ENCODE measurements around the gene CLRN1.

CLRN1 gene

GRCh38 chr3:150917951-150918350, 54.6 kb downstream of the CLRN1 start:
- no peak for DNase-seq

- no peak for DNase-seq
These were observed 59.2 kb downstream of the CLRN1 start for GRCh38 chr3:150913133-150913922.

- DNase-seq: no peak
These were observed 60.0 kb downstream of the CLRN1 start for GRCh38 chr3:150912501-150912900.

- no peak for DNase-seq
These were observed 60.8 kb downstream of the CLRN1 start for GRCh38 chr3:150911771-150912170.

- DNase-seq: no peak
These were observed 66.1 kb downstream of the CLRN1 start for GRCh38 chr3:150906461-150906860.

GRCh38 chr3:150905746-150906145, 66.8 kb downstream of the CLRN1 start:
- DNase-seq: no peak

- DNase-seq: no peak
These were observed 67.2 kb downstream of the CLRN1 start, which contains the start of gene MINDY4B for GRCh38 chr3:150905339-150905738. Gene MINDY4B, minus strand, starts transcription at chr3:150905439. Its CDS starts 0 bp downstream, at chr3:150905439.

- DNase-seq: no peak
These were observed 69.5 kb downstream of the CLRN1 start for GRCh38 chr3:150902988-150903387.

- no peak for DNase-seq
These were observed 70.7 kb downstream of the CLRN1 start for GRCh38 chr3:150901793-150902192.

- no peak for DNase-seq
These were observed 73.4 kb downstream of the CLRN1 start for GRCh38 chr3:150899141-150899540.

GRCh38 chr3:150898046-150898754, 74.3 kb downstream of the CLRN1 start:
- DNase-seq: no peak

GRCh38 chr3:150897592-150897991, 74.9 kb downstream of the CLRN1 start:
- DNase-seq: no peak

GRCh38 chr3:150890831-150891230, 81.7 kb downstream of the CLRN1 start:
- no peak for DNase-seq

- no peak for DNase-seq
These were observed 82.2 kb downstream of the CLRN1 start for GRCh38 chr3:150890295-150890694.

GRCh38 chr3:150889106-150889505, 83.4 kb downstream of the CLRN1 start:
- no peak for DNase-seq

- DNase-seq: no peak
These were observed 85.5 kb downstream of the CLRN1 start for GRCh38 chr3:150887031-150887430.

- DNase-seq: no peak
These were observed 87.0 kb downstream of the CLRN1 start for GRCh38 chr3:150885535-150885934.

- no peak for DNase-seq
These were observed 93.4 kb downstream of the CLRN1 start for GRCh38 chr3:150878996-150879575.

- no peak for DNase-seq
These were observed 94.2 kb downstream of the CLRN1 start for GRCh38 chr3:150878290-150878689.

GRCh38 chr3:150877303-150877702, 95.2 kb downstream of the CLRN1 start:
- DNase-seq: no peak

- no peak for DNase-seq
These were observed 95.8 kb downstream of the CLRN1 start for GRCh38 chr3:150876611-150877265.
